Occipital lobe (tissue), 2 donors: Measurements from ENCODE around the gene NXPH2. TPM values are rescaled to one million over a fixed set of nuclear protein-coding genes. Genes with fewer than 3 reads are reported as not detected.
"Not testable (repeated sequence)": the region's sequence is repeated elsewhere in the genome, so short reads cannot be mapped to it uniquely, and the experiment has no call there.

Experiments
- DNase-seq: peaks from one replicate; lab custom pipeline; 2025; lab: John Stamatoyannopoulos, UW
- total RNA-seq: library from RNA; depleted of rRNA; stranded (reverse); fragments of >200 nt; gene quantifications from one replicate; pipeline ENCODE4 v1.2.3, GENCODE V29; 2014

NXPH2 gene
- total RNA-seq, 1 donor from 2014 or later, result 30.4 TPM

DNA sequence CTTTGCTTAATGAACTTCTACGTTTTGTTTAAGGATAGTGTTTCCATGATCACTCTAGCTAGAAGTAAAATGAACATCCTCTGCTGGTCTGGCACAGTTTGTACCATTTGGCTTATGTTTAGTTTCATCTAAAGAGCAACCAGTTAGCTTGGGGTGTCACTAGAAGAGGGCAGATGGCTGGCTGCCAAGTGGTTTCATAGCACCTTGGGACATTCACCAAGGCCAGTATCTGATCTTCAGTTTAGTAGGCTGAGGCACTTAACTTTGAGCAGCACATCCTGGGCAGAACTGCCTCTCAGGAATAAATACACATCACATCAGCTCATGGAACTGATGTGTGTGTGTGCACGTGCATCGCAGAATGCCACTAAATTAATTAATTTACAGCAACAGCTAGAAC lies 68.4 kb downstream of the NXPH2 start:
- DNase-seq, result no peak

DNA sequence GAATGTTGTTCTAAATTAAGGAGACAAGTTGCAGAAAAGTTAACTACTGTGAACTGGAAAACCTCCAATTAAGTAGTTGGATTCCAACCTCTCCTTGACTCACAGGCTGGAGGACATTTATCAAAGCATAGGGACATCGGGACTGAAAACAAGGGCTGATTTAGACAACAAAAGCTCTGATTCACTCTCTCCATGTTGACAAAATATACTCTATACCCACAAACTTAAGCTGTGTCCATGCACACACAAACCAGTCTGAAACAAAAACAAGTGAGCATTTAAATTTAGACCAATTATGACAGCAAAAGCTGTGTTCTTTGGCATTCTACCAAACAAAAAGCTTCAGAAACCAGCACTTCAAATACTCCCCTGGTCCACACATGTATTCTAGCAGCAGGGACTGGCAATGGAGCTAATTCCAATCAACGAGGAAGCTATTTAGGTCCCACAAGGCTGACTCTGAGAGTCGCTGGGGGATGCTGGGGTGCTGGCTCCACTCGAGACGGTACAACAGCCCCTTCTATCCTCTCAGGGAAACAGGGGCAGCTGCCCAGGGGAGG lies 71.4 kb downstream of the NXPH2 start:
- no peak for DNase-seq

- no peak for DNase-seq
These were observed 72.7 kb downstream of the NXPH2 start for GRCh38 chr2:138707392-138708074.

DNA sequence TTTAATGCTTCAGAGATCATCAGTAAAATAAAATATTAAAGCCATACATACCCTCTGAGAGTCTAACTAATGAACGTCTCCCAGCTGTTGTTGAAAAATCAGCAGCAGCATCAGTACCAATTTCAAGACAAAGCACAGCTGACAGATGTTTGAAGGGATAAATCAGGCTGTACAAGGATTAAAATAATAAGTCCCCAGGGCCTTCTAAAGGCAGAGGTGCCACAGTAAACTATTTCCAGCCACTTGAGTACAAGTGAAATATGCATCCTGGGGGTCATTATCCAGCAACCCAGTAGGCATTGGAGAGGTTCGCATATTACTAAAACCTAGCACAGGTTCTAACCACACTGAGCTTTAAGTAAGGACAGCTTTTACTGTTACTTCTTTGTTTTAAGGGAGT lies 76.9 kb downstream of the NXPH2 start:
- no peak for DNase-seq

DNA sequence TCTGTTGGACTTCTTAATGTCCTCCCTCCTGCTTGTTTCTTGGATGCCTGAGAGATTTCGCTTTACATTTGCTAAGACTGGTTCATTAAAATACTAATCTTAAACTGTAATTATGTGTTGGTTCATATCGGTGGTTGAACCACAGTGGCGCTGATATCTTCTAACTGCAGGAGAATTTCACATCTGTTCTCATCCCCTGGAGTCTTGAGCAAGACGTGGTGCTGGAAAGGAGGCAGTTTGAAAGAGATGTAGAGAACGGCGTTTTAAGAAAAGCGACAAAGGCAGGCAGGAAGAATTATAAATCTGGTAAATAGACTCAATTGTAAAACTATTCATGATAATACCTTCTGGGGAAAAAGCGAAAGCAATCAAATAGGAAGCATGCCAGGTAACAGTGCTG lies 79.5 kb downstream of the NXPH2 start:
- no peak for DNase-seq

DNA sequence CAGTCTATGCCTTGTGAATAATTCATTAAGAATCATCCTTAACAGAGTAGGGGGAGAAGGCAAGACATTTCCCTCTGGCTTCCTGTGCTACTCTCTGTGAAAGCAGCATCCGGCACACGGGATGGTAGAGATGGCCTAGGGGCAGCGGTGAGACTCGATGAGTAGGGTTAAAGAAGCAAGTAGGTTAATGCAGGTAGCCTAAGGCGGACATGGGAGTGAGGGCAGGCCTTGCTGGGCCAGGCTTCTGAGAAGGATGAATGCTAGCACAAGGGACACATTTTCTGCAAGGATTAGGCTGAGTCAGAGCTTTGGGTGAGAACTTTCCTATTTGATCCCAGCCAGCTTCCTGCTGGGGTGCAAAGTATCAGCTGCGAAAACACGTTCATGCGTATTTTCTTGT lies 80.8 kb downstream of the NXPH2 start:
- no peak for DNase-seq

DNA sequence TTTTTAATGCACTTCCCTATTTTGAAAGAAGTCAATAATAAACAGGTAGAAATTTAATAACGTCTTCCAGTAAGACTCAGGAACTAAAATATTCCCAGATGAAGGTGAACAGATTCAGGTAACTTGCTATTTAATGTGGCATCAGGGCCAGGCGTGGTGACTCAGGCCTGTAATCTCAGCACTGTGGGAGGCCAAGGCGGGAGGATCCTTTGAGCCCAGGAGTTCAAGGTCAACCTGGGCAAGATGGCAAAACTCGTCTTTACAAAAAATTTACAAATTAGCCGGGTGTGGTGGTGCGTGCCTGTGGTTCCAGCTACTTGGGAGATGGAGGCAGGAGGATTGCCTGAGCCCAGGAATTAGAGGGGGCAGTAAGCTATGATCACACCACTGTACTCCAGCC lies 81.8 kb downstream of the NXPH2 start:
- DNase-seq, result no peak

- no peak for DNase-seq
These were observed 88.5 kb downstream of the NXPH2 start for GRCh38 chr2:138691667-138692066.

DNA sequence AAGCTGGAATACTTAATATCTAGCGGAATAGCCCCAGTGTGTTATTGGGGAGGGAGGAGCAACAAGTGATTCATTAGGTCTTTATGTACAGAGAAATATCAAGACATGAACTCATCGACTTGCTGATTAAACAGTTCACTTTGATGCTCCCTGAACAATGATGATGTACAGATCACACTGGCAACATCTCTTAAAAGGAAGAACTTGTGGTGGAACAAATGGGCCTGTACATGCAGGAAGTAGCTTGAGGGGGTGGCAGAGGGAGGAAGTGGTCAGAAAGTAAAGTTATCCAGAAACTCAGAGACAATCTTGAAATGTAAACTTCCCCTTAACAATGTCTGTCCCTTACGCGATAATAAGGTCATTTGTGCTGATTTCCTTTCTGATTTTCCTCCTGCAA lies 90.5 kb downstream of the NXPH2 start:
- DNase-seq, result no peak

GRCh38 chr2:138682163-138682562 lies 98.0 kb downstream of the NXPH2 start:
- no peak for DNase-seq

GRCh38 chr2:138677221-138677620 lies 103.0 kb downstream of the NXPH2 start:
- DNase-seq, result no peak

GRCh38 chr2:138676619-138677021 lies 103.6 kb downstream of the NXPH2 start:
- DNase-seq, result no peak

DNA sequence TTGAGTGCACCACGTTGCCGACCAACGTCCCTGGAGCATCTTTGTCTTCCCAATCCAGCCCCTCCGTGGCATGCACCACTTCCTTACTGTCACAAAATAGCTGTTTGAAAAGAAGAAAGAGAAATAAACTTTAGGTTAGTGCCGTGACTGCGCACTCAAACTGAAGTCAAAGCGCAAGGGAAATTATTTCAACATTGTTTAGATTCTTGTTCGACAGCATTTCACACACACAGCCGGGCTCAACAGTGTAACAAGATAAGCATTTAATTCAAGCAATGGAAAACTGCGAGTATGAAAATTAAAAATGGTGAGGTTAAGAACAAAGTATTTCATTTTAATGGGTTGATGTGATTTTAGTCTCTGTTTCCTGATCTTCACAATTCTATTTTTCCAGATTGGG lies 108.6 kb downstream of the NXPH2 start:
- no peak for DNase-seq

DNA sequence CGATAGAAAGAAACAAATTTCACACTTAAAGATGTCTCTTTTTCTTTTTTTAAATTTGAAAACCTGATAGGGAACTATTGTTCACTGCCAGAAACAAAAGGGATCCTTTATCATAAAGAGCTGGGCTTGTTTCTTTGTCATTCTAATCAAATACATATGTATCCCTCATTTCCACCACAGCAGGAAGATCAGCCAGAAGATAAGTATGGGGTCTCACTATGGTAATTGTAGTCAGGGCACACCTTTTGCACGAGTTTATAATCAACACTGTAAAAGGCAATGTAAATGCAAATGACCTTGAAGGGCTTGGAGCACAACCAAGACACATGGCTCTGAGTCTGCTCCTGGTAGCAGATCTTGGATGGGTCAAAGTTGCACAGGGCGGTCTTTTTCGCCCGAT lies 109.5 kb downstream of the NXPH2 start:
- no peak for DNase-seq

DNA sequence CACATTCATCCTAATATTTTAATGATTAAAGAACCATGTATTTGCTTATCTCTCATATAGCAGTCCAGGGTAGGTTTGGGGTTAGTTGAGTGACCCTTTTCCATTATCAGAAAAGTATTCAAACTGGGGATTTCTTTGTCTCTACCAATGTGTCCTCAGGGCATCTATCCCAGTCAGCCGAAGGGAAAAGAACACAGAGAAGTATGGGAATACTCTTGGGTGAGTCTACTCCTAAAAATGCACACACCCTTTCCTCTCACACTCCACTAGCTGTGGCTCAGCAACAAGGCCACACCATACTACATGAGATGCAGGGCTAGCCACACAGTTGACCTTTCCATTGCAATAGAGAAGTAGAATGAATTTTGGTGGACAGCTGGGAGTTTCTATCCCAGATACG lies 114.3 kb downstream of the NXPH2 start:
- DNase-seq, result no peak

- no peak for DNase-seq
These were observed 121.8 kb downstream of the NXPH2 start for GRCh38 chr2:138658187-138658894.

GRCh38 chr2:138654146-138654545 lies 126.0 kb downstream of the NXPH2 start:
- DNase-seq, result no peak

- no peak for DNase-seq
These were observed 127.8 kb downstream of the NXPH2 start for GRCh38 chr2:138652378-138652777.

- no peak for DNase-seq
These were observed 130.6 kb downstream of the NXPH2 start for GRCh38 chr2:138649571-138649970.

DNA sequence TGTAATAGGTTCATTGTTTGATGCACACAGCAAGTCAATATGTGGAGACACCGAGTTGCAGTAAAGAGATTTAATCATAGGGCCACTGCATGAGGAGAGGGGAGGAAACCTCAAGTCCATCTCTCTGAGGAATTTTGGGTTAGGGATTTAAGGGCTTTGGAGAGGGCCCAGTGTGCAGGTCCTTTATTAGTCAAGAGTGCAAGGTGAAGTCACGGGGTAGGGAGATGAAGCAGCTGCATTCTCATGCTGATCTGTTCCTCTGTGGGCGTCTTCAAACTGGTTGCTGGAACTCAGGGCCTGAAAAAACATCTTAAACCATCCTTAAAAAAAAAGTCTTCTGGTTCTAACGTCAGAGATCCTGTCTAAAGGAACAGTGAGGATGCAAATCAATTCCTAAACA lies 131.6 kb downstream of the NXPH2 start:
- no peak for DNase-seq

DNA sequence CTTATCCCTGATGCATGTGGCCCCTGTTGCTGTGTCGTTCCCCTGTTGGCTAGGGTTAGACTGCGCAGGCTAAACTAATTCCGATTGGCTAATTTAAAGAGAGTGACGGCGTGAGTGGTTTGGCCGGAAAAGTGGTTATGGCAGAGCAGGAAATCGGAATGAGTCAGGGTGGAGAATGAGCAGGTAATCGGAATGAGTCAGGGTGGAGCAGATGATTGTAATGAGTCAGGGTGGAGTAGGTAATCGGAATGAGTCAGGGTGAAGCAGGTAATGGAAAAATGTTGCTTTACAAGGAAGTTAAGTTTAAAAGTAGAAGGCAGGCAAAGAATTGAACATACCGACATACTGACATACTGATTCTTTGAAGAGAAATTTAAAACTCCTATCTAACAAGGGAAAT lies 135.4 kb downstream of the NXPH2 start:
- DNase-seq, result not testable (repeated sequence)

- DNase-seq, result no peak
These were observed 139.1 kb downstream of the NXPH2 start for GRCh38 chr2:138640921-138641676.
